Vagina (tissue), 2 donors: ENCODE measurements around the gene DDR1.

Experiments
- POLR2A ChIP-seq, 2 donors: fragments of 450-650 bp; IDR thresholded peaks; one replicate each; pipeline ENCODE4 v1.6.1; 2017; ENCODE audit warnings: antibody characterized with exemption in 2 of 2, mild to moderate bottlenecking in 2 of 2, moderate library complexity in 2 of 2
- TF ChIP-seq, protein P1 (sequence below), 3 experiments: fragments of 450-650 bp in 2 of 3; fragments of 200-600 bp in 1 of 3; sonication (generic) in 1 of 3; IDR thresholded peaks; one replicate each; pipeline ENCODE4 v1.5.1; 2017 to 2019; ENCODE audit warnings: antibody characterized with exemption in 3 of 3, mild to moderate bottlenecking in 2 of 3, moderate library complexity in 2 of 3

GRCh38 chr6:30908700-30909099 lies 24.4 kb downstream of the DDR1 start:
- TF ChIP-seq POLR2A (IDR thresholded peaks at IDR 0.05), result no peak
- TF ChIP-seq, protein P1, sequence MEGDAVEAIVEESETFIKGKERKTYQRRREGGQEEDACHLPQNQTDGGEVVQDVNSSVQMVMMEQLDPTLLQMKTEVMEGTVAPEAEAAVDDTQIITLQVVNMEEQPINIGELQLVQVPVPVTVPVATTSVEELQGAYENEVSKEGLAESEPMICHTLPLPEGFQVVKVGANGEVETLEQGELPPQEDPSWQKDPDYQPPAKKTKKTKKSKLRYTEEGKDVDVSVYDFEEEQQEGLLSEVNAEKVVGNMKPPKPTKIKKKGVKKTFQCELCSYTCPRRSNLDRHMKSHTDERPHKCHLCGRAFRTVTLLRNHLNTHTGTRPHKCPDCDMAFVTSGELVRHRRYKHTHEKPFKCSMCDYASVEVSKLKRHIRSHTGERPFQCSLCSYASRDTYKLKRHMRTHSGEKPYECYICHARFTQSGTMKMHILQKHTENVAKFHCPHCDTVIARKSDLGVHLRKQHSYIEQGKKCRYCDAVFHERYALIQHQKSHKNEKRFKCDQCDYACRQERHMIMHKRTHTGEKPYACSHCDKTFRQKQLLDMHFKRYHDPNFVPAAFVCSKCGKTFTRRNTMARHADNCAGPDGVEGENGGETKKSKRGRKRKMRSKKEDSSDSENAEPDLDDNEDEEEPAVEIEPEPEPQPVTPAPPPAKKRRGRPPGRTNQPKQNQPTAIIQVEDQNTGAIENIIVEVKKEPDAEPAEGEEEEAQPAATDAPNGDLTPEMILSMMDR (IDR thresholded peaks at IDR 0.05), result no peak
